ENCODE data around the gene HCAR2. TPM values are rescaled to one million over a fixed set of nuclear protein-coding genes. Genes with fewer than 3 reads are reported as not detected.

Gene HCAR2
- total RNA-seq, 1 experiment from 2014 or later, result 0.18 TPM

DNA sequence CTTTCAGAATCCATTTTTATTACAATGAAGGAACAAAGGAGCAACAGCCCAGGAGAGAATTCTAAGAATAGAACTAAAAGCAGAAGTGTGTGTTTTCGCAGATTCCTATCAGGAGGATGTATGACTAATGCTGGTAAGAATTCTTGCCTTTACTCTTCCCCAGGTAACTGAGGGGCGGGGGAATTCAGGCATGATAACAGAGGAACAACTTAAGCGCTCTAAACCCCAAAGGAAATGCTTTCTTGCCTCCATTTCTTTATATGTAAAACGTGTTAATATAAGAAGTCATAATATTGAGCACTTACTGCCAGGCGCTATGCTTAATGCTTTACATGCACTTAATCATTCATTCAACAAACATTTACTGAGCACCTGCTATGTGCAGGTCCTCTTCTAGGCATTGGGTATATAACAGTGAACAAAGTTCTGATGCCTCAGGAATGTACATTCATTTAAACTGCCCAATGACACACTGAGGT, 23.0 kb upstream of the HCAR2 start:
- intact Hi-C loops (cut with micrococcal nuclease; ENCODE audit: unreplicated experiment), result loop anchor here (1.0 kb wide), 1 partner anchor 25 kb away; no protein-coding TSS in a partner anchor
- peak overlapping the region; percentile 95 for H3K27ac Mint-ChIP-seq (ENCODE audit: unreplicated experiment)

DNA sequence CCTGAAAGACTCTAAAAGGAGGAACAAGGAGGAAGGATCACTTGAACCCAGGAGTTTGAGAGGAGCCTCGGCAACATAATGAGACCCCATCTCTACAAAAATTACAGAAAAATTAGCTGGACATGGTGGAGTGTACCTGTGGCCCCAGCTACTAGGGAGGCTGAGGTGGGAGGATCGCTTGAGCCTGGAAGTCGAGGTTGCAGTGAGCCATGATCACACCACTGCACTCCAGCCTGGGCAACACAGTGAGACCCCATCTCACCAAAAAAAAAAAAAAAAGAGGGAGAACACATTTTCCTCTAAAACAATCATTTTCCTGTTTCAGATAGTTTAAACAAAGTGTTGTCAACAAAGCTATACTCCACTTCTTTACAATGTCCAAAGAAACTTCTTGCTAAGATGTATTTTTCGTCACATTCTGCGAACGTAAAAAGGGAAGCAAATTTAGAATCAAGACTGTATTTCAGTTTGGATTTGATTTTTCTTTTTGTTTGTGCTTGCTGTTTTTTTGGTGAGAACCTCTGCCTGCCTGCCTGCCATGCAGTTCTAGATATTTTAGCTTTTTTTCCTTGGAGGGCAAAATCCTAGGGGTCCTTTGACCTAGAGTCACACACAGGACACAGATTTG, 22.4 kb upstream of the HCAR2 start:
- TF ChIP-seq, protein P1, sequence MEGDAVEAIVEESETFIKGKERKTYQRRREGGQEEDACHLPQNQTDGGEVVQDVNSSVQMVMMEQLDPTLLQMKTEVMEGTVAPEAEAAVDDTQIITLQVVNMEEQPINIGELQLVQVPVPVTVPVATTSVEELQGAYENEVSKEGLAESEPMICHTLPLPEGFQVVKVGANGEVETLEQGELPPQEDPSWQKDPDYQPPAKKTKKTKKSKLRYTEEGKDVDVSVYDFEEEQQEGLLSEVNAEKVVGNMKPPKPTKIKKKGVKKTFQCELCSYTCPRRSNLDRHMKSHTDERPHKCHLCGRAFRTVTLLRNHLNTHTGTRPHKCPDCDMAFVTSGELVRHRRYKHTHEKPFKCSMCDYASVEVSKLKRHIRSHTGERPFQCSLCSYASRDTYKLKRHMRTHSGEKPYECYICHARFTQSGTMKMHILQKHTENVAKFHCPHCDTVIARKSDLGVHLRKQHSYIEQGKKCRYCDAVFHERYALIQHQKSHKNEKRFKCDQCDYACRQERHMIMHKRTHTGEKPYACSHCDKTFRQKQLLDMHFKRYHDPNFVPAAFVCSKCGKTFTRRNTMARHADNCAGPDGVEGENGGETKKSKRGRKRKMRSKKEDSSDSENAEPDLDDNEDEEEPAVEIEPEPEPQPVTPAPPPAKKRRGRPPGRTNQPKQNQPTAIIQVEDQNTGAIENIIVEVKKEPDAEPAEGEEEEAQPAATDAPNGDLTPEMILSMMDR (IDR thresholded peaks at IDR 0.05; ENCODE audit: insufficient read depth in 1 of 2, low read depth in 1 of 2, low read length in 1 of 2, severe bottlenecking in 1 of 2, unreplicated experiment in 1 of 2), result no peak

More for the DNA sequence above, 23.0 kb upstream of the HCAR2 start:
- Mint-ChIP-seq H3K4me1 (ENCODE audit: low read depth, unreplicated experiment) (peaks cover 10% of the 10 kb centered on the region), H3K4me3 (ENCODE audit: unreplicated experiment) (peak overlapping the region; percentile 62), H3K27me3 (ENCODE audit: insufficient read depth, unreplicated experiment) (no peaks in the 10 kb centered on the region), H3K9me3 (ENCODE audit: unreplicated experiment) (no peaks in the 10 kb centered on the region), H3K36me3 (ENCODE audit: insufficient read depth, unreplicated experiment) (no peaks in the 10 kb centered on the region)
- TF ChIP-seq, protein P1 (IDR thresholded peaks at IDR 0.05; ENCODE audit: insufficient read depth in 1 of 2, low read depth in 1 of 2, low read length in 1 of 2, severe bottlenecking in 1 of 2, unreplicated experiment in 1 of 2), result no peak
- Histone ChIP-seq H3K36me3 (ENCODE audit: control insufficient read depth, insufficient read depth, low read length) (no peaks in the 10 kb centered on the region), H3K4me1 (peaks cover 66% of the 10 kb centered on the region), H3K4me3 (ENCODE audit: low read depth, low read length) (no peak overlapping the region), H3K27me3 (replicated peaks; ENCODE audit: control insufficient read depth, insufficient read depth, low read length) (no peaks in the 10 kb centered on the region), H3K9me3 (no peaks in the 10 kb centered on the region)
- POLR2A ChIA-PET, result interaction anchor here (0.6 kb wide), 1 partner anchor 28 kb away, joined by 3 read pairs; no protein-coding TSS in a partner anchor
- CTCF ChIA-PET, result interaction anchor here (1.1 kb wide), 1 partner anchor 88 kb away, joined by 6 read pairs; no protein-coding TSS in a partner anchor
- peak; percentile 72 to 74 for DNase-seq
- no TSS peak for BruUV-seq (replicated peaks)

DNA sequence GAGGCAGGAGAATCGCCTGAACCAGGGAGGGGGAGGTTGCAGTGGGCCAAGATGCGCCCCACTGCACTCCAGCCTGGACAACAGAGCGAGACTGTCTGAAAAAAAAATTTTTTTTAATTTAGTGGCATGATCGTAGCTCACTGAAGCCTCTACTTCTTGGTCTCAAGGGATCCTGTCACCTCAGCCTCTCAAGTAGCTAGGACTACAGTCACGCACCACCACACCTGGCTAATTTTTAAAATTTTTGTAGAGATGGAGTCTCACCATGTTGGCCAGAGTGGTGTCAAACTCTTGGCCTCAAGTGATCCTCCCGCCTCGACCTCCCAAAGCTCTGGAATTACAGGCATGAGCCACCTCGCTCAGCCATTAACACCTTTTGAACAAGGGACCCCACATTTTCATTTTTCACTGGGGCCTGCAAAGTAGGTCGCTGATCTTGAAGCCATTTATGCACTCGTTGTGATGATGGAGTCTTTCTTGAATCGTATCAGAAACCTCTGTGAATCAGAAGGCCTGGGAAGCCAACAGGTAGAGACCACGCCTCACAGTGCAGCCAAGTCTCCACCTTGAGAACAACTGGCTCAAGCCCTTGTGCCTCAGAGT, 21.6 kb upstream of the HCAR2 start:
- ChIA-PET POLR2A (no interaction called here), CTCF (interaction anchor here (1.1 kb wide), 1 partner anchor 87 kb away, joined by 6 read pairs; no protein-coding TSS in a partner anchor)
- Histone ChIP-seq H3K4me1 (peaks cover 70% of the 10 kb centered on the region), H3K4me3 (ENCODE audit: low read depth, low read length) (no peak overlapping the region), H3K9me3 (no peaks in the 10 kb centered on the region), H3K27me3 (replicated peaks; ENCODE audit: control insufficient read depth, insufficient read depth, low read length) (no peaks in the 10 kb centered on the region), H3K36me3 (ENCODE audit: control insufficient read depth, insufficient read depth, low read length) (no peaks in the 10 kb centered on the region)
- Mint-ChIP-seq H3K27me3 (ENCODE audit: insufficient read depth, unreplicated experiment) (no peaks in the 10 kb centered on the region), H3K4me1 (ENCODE audit: low read depth, unreplicated experiment) (peaks cover 10% of the 10 kb centered on the region), H3K4me3 (ENCODE audit: unreplicated experiment) (no peak overlapping the region), H3K36me3 (ENCODE audit: insufficient read depth, unreplicated experiment) (no peaks in the 10 kb centered on the region), H3K27ac (ENCODE audit: unreplicated experiment) (peak overlapping the region; percentile 95), H3K9me3 (ENCODE audit: unreplicated experiment) (no peaks in the 10 kb centered on the region)
- no peak for DNase-seq
- TF ChIP-seq, protein P1 (IDR thresholded peaks at IDR 0.05; ENCODE audit: insufficient read depth in 1 of 2, low read depth in 1 of 2, low read length in 1 of 2, severe bottlenecking in 1 of 2, unreplicated experiment in 1 of 2), result no peak
- intact Hi-C loops (cut with micrococcal nuclease; ENCODE audit: unreplicated experiment), result no loop called here
- BruUV-seq (replicated peaks), result no TSS peak

More for the DNA sequence above, 22.4 kb upstream of the HCAR2 start:
- Mint-ChIP-seq H3K9me3 (ENCODE audit: unreplicated experiment) (no peaks in the 10 kb centered on the region), H3K4me3 (ENCODE audit: unreplicated experiment) (peak overlapping the region; percentile 62), H3K27ac (ENCODE audit: unreplicated experiment) (peak overlapping the region; percentile 95), H3K36me3 (ENCODE audit: insufficient read depth, unreplicated experiment) (no peaks in the 10 kb centered on the region), H3K4me1 (ENCODE audit: low read depth, unreplicated experiment) (peaks cover 10% of the 10 kb centered on the region), H3K27me3 (ENCODE audit: insufficient read depth, unreplicated experiment) (no peaks in the 10 kb centered on the region)
- ChIA-PET POLR2A (interaction anchor here (0.6 kb wide), 1 partner anchor 27 kb away, joined by 3 read pairs; no protein-coding TSS in a partner anchor), CTCF (interaction anchor here (1.1 kb wide), 1 partner anchor 88 kb away, joined by 6 read pairs; no protein-coding TSS in a partner anchor)
- Histone ChIP-seq H3K36me3 (ENCODE audit: control insufficient read depth, insufficient read depth, low read length) (no peaks in the 10 kb centered on the region), H3K9me3 (no peaks in the 10 kb centered on the region), H3K27me3 (replicated peaks; ENCODE audit: control insufficient read depth, insufficient read depth, low read length) (no peaks in the 10 kb centered on the region), H3K4me1 (peaks cover 66% of the 10 kb centered on the region), H3K4me3 (ENCODE audit: low read depth, low read length) (no peak overlapping the region)
- no peak for DNase-seq
- no TSS peak for BruUV-seq (replicated peaks)
- intact Hi-C loops (cut with micrococcal nuclease; ENCODE audit: unreplicated experiment), result loop anchor here (1.0 kb wide), 1 partner anchor 26 kb away; no protein-coding TSS in a partner anchor
